Measurements from ENCODE around the gene CAMK1D.

Gene CAMK1D

GRCh38 chr10:12774204-12774894 lies 425.0 kb downstream of the CAMK1D start:
- DNase-seq, result no peak

GRCh38 chr10:12777840-12778585 lies 428.7 kb downstream of the CAMK1D start:
- no peak for DNase-seq

- no peak for DNase-seq
Observed at GRCh38 chr10:12780634-12781601, 431.6 kb downstream of the CAMK1D start.

GRCh38 chr10:12781976-12782375 lies 432.6 kb downstream of the CAMK1D start:
- DNase-seq, result no peak

- peak; percentile 4 for DNase-seq
Observed at GRCh38 chr10:12782537-12782936, 433.2 kb downstream of the CAMK1D start.

GRCh38 chr10:12783293-12783692 lies 433.9 kb downstream of the CAMK1D start:
- DNase-seq, result no peak

- DNase-seq, result no peak
Observed at GRCh38 chr10:12784646-12785045, 435.3 kb downstream of the CAMK1D start.

- no peak for DNase-seq
Observed at GRCh38 chr10:12785415-12785831, 436.1 kb downstream of the CAMK1D start.

- DNase-seq, result no peak
Observed at GRCh38 chr10:12787297-12787696, 437.9 kb downstream of the CAMK1D start.

GRCh38 chr10:12788277-12788676 lies 438.9 kb downstream of the CAMK1D start:
- DNase-seq, result no peak

- DNase-seq, result no peak
Observed at GRCh38 chr10:12790270-12790669, 440.9 kb downstream of the CAMK1D start.

GRCh38 chr10:12791728-12792127 lies 442.4 kb downstream of the CAMK1D start:
- no peak for DNase-seq

- no peak for DNase-seq
Observed at GRCh38 chr10:12792889-12793556, 443.7 kb downstream of the CAMK1D start.

GRCh38 chr10:12795315-12796110 lies 446.2 kb downstream of the CAMK1D start:
- no peak for DNase-seq

GRCh38 chr10:12796401-12797160 lies 447.2 kb downstream of the CAMK1D start:
- no peak for DNase-seq

- no peak for DNase-seq
Observed at GRCh38 chr10:12797471-12798262, 448.3 kb downstream of the CAMK1D start.

GRCh38 chr10:12799144-12799543 lies 449.8 kb downstream of the CAMK1D start:
- no peak for DNase-seq

GRCh38 chr10:12799714-12800113 lies 450.4 kb downstream of the CAMK1D start:
- DNase-seq, result no peak

- DNase-seq, result no peak
Observed at GRCh38 chr10:12800302-12800701, 451.0 kb downstream of the CAMK1D start.

Measured in NCI-H1048 (cell line).